Measurements from ENCODE around the gene KLF6.

GRCh38 chr10:3831608-3832007, 46.6 kb upstream of the KLF6 start:
- TF ChIP-seq, protein P1, sequence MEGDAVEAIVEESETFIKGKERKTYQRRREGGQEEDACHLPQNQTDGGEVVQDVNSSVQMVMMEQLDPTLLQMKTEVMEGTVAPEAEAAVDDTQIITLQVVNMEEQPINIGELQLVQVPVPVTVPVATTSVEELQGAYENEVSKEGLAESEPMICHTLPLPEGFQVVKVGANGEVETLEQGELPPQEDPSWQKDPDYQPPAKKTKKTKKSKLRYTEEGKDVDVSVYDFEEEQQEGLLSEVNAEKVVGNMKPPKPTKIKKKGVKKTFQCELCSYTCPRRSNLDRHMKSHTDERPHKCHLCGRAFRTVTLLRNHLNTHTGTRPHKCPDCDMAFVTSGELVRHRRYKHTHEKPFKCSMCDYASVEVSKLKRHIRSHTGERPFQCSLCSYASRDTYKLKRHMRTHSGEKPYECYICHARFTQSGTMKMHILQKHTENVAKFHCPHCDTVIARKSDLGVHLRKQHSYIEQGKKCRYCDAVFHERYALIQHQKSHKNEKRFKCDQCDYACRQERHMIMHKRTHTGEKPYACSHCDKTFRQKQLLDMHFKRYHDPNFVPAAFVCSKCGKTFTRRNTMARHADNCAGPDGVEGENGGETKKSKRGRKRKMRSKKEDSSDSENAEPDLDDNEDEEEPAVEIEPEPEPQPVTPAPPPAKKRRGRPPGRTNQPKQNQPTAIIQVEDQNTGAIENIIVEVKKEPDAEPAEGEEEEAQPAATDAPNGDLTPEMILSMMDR (IDR thresholded peaks at IDR 0.05; ENCODE audit: insufficient read depth, low read depth, low read length), result no peak
- no peak for TF ChIP-seq EZH2 (IDR thresholded peaks at IDR 0.05; ENCODE audit: insufficient read depth, low read length)

Measured in astrocyte (in vitro differentiated cells and primary cell).